GM19025 (cell line): ENCODE results near the gene TOX4.

Experiments
- ATAC-seq: cut with Tn5 transposase; IDR thresholded peaks from one replicate; pipeline ENCODE4 v1.9.1; 2021; ENCODE audit warnings: mild to moderate bottlenecking, low read depth, moderate library complexity; ENCODE audit not compliant: unreplicated experiment

TOX4 gene

DNA sequence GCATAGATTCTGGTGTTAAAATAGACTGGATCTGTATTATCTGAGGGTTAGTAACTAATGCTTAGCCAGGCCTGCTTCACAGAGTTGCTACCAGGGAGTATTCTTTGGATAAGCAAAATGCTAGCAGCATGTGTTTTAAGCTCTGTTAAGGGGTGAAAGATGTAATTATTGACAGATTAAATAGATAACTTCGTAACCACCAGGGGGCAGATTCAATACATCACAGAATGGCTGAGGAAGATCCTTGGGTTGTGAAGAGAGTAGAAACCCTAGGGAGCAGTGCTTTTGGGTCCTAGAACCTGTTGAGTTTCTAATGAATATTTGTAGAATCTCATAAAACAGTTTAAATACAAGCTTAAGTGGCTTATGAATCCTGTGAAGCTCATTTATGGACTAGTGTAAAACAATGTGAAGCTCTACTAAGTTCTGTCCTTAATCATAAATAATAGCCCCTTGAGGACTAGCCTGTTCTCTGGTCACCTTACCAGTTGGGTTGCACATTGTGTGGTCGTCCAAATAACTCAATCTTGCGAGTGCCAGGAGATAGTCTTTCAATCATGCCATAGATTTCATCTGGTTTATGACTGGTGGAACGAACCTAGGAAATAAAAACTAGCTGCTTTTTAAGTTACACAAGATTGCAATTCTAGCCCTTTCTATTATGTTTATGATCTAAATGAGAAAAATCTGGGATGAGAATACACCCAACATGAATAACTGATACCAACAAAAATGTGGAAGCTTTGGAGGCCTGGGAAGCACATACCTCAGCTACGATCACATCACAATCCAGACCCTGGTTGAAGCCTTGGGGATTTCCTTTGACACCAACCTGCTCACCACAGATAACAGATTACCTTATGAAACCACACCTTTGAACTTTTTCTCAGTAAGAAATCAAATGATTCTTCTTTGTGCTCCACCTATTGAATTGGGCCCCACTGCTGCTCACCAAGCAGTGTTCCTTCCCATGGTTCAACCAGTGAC, 21.8 kb downstream of the TOX4 start:
- ATAC-seq: no peak

DNA sequence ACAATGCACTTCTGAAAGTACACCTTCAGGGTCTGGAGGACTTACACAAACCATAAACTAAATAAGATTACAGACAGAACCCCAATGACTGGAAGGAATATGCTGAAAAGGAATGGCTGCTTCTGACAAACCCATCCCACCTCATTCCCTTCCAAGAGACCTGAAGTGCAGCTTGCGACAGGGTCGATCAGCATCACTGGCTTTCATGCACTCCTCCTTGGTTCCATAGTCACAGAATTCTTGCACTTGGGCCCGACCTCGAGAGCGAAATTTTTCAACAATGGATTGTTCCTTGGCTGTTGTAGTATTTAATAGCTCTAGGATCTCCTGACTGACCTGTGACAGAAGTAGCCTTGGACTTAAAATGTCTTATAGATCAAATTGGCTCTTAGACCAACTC, 24.6 kb downstream of the TOX4 start:
- no peak for ATAC-seq

DNA sequence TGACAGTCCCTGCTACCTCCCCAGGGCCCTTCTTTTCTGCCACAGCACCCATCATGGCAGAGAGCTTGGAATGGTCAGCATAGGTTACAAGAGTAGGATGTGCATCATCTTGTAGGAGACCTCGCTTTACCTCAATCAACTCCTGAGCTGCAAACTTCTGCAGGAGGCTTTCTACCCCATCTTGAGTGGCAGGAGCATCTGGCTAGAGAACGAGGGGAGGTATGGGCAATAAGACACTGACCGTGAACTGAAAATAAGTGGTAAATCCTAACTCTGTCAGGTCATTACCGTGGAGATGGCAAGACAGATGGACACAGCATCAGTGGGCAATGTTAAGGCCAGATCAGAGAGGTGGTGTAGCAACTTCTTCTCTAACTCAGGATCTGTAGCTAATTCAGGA, 26.4 kb downstream of the TOX4 start:
- ATAC-seq: no peak

DNA sequence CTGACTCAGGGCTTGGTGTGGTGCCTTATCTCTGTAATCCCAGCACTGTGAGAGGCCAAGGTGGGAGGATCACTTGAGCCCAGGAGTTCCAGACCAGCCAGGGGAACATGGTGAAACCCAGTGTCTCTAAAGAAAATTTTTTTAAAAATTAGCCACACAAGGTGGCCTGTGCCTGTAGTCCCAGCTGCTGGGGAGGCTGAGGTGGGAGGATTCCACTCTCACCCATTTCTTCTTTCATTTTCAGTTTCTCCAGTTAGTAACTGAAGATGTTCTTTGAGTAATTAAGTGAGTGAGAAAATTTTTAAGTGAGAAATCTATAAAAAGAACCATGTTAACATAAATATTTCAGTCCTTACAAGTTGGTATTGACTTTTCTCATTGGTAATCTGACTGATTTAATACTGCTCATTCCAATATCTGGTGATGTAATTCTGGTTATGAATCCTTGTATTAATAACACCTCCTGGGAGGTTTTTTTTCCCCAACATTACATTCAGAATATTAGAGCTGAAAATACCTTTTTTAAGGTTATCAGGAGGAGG, 28.1 kb downstream of the TOX4 start:
- ATAC-seq: peak; percentile 88

DNA sequence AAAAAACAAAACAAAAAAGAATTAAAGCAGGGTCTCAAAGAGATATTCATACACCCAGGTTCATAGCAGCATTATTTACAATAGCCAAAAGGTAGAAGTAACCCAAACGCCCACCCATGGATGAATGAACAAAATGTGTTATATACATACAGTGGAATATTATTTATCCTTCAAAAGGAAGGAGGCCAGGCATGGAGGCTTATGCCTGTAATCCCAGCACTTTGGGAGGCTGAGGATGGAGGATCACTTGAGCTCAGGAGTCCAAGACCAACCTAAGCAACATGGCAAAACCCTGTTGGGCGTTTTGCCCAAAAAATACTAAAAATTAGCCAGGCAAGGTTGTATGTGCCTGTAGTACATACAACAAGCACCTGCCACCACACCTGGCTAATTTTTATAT, 29.6 kb downstream of the TOX4 start:
- no peak for ATAC-seq

DNA sequence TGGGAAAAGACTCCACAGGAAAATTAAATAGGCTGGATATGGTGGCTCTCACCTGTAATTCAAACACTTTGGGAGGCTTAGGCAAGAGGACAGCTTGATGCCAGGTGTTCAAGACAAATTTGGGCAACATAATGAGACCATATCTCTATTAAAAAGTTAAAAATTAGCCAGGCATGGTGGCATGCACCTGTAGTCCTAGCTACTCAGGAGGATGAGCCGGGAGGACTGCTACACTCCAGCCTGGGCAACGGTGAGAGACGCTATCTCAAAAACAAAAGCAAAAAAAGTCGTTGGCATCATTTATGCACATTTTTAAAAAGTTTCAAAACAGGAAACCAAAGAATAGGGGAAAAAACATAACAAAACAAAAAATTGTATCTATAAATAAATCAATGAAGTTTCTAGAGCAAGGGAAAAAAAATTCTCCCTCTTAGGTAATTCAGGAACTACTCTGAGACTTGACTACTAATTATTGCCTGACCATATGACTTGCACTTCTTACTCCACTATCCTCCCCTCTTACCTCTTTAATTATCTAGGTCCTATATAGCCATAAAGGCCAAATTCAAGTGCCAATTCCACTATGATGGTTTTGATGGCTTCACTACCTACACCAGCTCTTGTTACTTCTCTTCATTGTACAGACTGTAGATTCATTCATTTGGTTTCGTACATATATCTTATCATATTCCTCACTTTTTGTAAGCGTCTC, 32.6 kb downstream of the TOX4 start:
- ATAC-seq: no peak

DNA sequence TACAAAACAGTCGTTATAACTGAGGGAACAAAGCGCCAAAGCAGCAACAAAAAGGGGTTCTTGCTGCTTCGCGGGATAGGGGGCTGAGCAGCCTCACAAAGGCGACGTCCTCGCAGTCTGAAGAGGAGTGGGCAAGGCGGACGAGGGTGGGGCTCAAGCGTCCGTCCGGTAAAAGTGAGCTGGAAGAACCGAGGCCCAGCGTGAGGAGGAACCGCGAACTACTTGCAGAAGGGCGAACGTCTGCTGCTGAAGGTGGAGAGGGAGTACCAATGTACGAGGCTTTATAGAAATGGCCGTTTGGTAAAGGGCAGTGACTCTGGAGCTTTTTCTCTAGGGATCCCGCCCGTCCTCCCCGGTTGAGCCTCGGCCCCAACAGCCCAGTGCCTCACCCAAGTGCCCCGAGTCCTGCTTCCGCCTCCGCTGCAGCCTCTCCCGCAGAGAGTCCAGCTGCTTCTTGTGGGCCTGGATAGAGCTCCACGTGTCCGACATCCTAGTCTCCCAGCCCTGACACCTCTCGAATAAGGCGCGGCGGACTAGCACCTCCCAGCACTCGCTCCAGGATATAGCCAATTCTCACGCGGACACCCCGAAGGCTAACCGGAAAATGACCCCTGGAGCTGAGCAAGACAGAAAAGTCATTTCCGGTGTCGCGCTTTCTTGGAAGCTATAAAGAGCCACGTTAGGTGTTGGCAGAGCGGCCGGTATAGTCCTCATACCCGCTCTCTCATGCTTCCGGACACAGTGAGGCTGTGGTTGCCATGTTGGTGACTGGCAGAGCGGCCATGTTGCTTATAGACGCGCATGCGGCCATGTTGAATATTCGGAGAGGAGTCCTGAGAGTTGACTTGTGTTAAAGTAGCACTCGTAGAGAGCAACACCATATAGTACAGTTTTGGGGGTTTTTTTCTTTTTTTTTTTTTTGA, 34.0 kb downstream of the TOX4 start, which contains the start of gene METTL3:
Gene METTL3, minus strand, starts transcription at position 606 of the 923 bp plus-strand sequence. Its CDS starts 117 bp downstream, at position 489.
- peak; percentile 95 for ATAC-seq

DNA sequence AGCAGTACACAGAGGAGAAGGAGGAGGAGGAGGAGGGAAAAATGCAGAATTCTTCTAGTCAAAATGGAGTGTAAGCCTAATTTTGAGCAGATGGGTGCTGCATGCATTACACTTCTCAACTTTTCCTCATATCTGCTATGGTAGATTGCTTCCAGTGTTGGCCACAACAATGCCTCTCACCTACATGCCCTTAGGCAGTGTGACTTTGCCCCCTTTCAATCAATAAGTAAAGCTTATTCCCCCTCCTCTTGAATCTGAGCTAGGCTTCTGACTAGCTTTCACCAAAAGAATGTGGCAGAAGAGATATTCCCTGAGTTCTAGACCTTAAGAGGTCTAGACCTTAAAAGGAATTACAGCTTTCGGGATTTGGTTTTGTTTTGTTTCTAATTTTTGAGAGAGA, 37.3 kb downstream of the TOX4 start:
- ATAC-seq: no peak

DNA sequence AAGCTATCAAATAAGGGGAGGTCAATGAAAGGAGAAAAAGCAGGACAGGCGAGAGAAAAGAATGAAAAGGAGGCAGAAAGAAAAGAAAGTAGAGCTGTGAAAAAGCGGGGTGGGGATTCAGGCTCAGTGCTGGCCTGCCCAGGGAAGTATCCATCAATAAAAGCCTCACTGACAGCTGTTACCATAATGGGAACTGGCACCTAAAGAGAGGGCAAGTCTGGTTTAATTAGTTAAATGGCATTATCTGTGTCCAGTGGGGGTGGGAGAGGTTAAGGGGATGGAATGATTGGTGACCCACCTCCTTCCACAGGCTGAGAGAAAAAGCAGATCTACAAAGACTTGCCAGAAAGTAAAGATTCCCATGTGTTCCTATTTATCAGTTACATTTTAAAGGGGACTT, 41.7 kb downstream of the TOX4 start:
- no peak for ATAC-seq

DNA sequence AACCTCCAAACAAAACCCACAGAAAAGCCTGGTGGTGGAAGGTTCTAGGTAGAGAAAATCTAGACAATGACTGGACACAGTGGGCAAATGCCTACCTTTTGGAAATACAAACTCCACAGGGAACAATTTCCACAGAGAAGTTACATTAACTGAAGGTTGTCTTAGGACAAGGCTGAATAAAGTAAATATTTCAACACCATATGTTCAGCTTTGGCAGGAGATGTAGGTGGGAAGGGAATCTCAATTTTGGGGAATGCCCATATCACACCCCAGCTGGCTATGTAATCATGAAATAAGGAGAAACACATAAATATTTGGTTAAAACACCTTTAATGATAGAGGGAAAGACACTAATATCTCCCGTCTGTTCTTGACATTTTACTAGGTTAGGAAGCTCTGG, 43.8 kb downstream of the TOX4 start:
- no peak for ATAC-seq

DNA sequence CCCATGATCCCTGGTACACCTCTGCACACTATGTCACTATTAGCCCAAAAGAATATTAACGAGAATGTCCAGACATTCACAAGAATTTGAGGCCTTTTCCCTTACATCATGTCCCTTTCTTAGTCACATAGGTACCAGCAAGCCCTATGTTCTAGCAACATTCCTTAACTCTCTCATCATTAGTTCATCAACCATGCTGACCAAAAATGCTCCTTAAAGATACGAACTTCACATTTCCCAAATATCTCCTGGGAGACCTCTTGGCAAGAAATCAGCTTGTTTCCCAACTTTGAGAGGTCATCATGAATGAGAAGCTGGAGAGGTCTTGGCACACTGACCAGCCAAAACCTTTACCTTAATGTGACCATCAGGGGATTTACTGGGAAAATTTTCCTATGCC, 44.5 kb downstream of the TOX4 start:
- no peak for ATAC-seq

DNA sequence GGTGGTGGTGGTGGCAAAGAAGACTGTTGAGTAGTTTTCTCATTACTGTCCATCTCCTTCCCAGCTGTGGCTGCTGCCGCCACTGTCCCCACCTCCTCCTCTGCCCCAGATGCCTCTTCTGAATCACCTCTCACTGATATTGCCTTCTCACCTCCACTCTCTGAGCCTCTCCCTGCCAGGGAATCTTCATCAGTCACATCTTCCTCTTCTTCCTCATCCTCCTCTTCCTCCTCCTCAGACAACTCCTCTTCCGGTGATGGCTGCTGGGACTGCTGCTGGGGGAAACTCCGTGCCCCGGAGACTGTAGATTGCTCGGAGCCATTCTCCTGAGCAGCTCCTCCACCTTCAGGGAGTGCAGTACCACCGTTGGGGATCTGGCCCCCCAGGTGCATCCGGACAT, 46.2 kb downstream of the TOX4 start:
- no peak for ATAC-seq

DNA sequence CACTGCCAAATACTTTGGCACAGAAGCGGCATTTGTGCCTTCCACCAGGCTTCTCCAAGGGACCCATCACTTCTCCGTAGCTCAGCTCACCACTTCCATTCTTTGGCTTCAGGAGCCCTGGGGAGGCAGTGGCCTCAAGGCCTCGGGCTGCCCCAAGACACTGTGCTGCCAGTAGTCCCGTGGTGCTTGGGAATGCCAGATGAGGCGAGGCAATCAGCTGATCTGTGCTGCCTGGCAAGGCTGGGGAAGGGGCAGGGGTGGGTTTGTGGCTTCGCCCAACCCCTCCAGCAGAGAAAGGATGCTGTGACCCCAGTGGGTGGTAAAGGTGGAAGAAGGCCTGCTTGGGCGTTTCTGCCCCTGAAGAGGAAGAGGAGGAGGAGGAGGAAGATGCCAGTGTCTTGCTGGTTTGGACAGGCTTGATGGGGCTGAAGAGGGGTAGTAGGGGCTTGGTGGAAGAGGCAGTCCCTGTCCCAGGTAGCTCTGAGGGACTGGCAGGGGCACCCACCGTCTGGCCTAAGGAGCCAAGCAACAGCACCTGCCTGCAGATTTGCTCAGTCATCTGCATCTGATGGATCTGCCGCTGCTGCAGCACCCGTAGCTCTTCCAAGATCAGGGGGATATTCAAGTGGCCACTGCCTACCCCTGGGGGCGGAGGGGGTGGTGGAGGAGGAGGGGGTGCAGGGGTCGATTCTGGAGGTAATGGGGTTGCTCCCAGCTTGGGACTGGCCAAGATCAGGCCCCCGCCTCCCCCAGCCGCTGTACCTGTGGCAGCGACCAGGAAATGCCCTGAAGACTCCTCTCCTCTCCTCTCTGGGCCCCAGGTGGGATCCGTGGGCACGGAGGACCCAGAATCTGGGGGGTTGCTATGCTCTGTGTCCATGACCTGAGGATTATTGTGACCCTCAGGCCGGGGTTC, 47.8 kb downstream of the TOX4 start:
- ATAC-seq: no peak

DNA sequence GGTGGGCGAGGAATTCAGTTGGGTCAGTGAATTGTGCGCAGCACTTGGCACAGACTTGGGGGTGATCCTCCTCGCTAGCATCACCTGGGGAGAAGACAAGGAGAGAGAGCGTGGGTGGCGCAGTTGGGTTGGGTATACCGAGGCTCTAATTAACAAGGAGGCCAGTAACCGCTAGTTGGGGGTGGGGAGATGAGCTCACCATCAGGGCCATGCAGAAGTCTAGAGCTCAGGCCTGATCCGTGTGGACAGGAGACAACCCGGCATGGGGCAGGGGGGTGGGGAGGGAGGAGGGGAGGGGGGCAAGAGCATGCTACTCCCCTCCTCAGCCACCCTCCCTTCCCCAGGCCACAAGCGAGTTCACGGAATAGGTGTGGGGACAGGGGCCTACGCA, 48.6 kb downstream of the TOX4 start:
- ATAC-seq: no peak

DNA sequence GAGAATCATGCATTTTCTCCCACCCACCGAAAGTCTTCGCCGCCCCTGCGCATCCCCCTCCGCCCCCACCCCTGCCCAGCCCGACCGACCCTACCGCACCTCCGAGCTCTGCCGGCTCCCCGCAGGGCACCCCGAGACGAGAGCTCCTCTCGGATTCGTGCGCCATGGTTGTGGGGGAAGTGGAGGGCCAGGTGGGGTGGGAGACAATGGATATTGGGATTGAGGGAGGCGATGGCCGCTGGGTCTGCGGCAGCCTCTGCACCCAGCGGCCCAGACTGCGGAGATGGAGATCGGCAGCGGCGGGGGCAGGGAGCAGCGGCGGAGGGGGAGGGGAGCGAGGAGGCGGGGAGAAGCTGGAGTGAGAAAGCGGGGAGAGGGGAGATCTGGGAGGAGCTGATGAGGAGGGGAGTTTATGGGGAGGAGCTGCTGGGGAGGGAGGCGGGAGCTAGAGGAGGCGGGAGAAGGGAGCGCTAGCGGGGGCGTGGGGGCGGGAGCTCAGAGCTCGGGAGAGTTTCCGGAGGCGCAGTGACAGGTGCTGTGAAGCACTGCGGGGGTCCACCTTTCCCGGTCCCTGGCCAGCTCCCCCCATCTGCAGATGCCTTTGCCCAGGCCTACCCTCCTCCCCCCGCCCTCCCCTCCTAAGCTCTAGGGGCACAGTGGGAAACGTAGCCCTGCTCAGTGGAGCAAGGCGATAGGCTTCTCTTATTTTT, 49.1 kb downstream of the TOX4 start, which contains the start of gene SALL2:
Gene SALL2, minus strand, starts transcription at position 385 of the 710 bp plus-strand sequence. Its CDS starts 219 bp downstream, at position 166.
- ATAC-seq: no peak

DNA sequence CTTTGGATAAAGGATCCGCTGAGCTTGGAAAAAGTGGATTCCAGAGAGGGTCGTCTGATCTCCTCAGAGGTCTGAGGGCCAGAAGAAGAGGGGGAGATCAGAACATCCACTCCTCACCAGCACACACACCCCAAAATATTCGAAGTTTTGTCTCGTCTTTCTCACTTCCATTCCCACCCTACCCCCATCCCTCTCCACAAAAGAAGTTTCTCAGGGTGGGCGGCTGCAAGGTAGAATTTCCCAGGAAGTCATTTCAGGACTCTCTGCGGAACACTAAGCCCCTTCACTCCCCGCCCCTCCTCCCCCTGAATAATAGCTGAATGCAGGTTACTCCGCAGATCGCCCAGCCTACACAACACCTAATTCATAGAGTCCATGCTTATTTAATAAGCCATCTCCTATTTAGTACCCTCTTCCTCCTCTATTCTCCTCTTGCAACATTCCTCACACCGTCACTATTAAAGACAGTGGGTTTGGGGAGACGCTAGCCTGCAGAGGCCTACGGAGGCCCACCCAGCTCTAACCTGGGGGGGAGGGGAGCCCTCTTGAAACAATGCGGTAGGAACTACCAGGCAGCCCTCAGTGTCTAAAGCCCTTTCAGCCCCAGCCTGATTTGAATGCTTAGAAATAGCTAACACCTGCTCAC, 49.8 kb downstream of the TOX4 start:
- ATAC-seq: no peak

DNA sequence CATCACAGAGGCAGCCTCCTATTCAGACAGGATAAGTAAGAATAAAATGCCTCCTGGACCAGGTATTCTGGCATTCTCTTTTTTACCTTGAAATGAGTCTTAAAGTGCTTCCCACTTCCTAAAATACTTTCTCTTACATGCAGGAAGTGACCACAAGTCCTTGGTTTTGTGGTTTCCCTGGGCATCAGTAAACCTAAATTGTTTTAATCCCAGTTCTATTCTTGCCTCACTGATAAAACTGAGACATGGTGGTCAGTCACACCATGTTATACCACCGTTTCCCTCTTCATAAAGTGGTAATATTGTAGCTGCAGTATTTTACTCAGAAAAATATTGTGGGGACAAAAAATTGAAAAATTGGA, 50.3 kb downstream of the TOX4 start:
- ATAC-seq: no peak
